ENCODE measurements around the gene FXYD5. TPM values are rescaled to one million over a fixed set of nuclear protein-coding genes. Genes with fewer than 3 reads are reported as not detected.
A peak's percentile ranks its signal among the peaks of the same experiment; 100 is the strongest.

The FXYD5 gene
- total and polyA plus RNA-seq, 9 of the 15 experiments (the other 6 are each of a cell fraction or from before 2014, with no cell fraction given), result 104 to 537 (median 174) TPM

- no peak for TF ChIP-seq ZNF324 (CRISPR knock-in tag; IDR thresholded peaks at IDR 0.05)
- TF ChIP-seq RFX5 (IDR thresholded peaks at IDR 0.05; ENCODE audit: low read depth, low read length), result no peak
- TF ChIP-seq, protein P1, sequence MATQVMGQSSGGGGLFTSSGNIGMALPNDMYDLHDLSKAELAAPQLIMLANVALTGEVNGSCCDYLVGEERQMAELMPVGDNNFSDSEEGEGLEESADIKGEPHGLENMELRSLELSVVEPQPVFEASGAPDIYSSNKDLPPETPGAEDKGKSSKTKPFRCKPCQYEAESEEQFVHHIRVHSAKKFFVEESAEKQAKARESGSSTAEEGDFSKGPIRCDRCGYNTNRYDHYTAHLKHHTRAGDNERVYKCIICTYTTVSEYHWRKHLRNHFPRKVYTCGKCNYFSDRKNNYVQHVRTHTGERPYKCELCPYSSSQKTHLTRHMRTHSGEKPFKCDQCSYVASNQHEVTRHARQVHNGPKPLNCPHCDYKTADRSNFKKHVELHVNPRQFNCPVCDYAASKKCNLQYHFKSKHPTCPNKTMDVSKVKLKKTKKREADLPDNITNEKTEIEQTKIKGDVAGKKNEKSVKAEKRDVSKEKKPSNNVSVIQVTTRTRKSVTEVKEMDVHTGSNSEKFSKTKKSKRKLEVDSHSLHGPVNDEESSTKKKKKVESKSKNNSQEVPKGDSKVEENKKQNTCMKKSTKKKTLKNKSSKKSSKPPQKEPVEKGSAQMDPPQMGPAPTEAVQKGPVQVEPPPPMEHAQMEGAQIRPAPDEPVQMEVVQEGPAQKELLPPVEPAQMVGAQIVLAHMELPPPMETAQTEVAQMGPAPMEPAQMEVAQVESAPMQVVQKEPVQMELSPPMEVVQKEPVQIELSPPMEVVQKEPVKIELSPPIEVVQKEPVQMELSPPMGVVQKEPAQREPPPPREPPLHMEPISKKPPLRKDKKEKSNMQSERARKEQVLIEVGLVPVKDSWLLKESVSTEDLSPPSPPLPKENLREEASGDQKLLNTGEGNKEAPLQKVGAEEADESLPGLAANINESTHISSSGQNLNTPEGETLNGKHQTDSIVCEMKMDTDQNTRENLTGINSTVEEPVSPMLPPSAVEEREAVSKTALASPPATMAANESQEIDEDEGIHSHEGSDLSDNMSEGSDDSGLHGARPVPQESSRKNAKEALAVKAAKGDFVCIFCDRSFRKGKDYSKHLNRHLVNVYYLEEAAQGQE (IDR thresholded peaks at IDR 0.05; ENCODE audit: borderline replicate concordance), result no peak
- TF ChIP-seq, protein P1 (CRISPR knock-in tag; IDR thresholded peaks at IDR 0.05; ENCODE audit: low read depth), result no peak
- 0 out of 2 replicates have a peak, but pooled peaks have one; percentile 9 for TF ChIP-seq ZKSCAN1 (IDR thresholded peaks at IDR 0.05; ENCODE audit: low read depth, low read length)
- TF ChIP-seq CHD2 (IDR thresholded peaks at IDR 0.05; ENCODE audit: low read depth, low read length), result no peak
- peak; percentile 97 for TF ChIP-seq POLR2B (IDR thresholded peaks at IDR 0.05; ENCODE audit: low read depth, partially characterized antibody)
- no peak for TF ChIP-seq BRCA1 (IDR thresholded peaks at IDR 0.05)
- TF ChIP-seq BRCA1 (CRISPR knock-in tag; IDR thresholded peaks at IDR 0.05), result no peak
- peak; percentile 33 for TF ChIP-seq TFE3 (CRISPR knock-in tag; IDR thresholded peaks at IDR 0.05)
- TF ChIP-seq, protein P2, sequence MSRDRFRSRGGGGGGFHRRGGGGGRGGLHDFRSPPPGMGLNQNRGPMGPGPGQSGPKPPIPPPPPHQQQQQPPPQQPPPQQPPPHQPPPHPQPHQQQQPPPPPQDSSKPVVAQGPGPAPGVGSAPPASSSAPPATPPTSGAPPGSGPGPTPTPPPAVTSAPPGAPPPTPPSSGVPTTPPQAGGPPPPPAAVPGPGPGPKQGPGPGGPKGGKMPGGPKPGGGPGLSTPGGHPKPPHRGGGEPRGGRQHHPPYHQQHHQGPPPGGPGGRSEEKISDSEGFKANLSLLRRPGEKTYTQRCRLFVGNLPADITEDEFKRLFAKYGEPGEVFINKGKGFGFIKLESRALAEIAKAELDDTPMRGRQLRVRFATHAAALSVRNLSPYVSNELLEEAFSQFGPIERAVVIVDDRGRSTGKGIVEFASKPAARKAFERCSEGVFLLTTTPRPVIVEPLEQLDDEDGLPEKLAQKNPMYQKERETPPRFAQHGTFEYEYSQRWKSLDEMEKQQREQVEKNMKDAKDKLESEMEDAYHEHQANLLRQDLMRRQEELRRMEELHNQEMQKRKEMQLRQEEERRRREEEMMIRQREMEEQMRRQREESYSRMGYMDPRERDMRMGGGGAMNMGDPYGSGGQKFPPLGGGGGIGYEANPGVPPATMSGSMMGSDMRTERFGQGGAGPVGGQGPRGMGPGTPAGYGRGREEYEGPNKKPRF (IDR thresholded peaks at IDR 0.05; ENCODE audit: low read depth, low read length), result no peak
- TF ChIP-seq KAT7 (CRISPR knock-in tag; IDR thresholded peaks at IDR 0.05; ENCODE audit: borderline replicate concordance), result no peak
- TF ChIP-seq POLR2A (conservative IDR thresholded peaks at IDR 0.05), result peak; percentile 79
- TF ChIP-seq HOXB6 (CRISPR knock-in tag; IDR thresholded peaks at IDR 0.05; ENCODE audit: borderline replicate concordance), result no peak
- TF ChIP-seq MXI1 (IDR thresholded peaks at IDR 0.05; ENCODE audit: low read depth, low read length), result no peak
Measured at GRCh38 chr19:35124098-35125060, 30.2 kb upstream of the FXYD5 start (continued).
